Liver (tissue), 3 donors: ENCODE data around the gene PRPSAP1.

Source experiments
- CTCF ChIP-seq: fragments of 150-350 bp; IDR thresholded peaks from 2 replicates; pipeline ENCODE4 v1.5.1; 2017; ENCODE audit warnings: improper control_type of control experiment, low read depth, low read length; ENCODE audit not compliant: missing input control
- GABPA ChIP-seq, 2 donors: IDR thresholded peaks in 1 of 2; conservative IDR thresholded peaks in 1 of 2; 2 replicates each; pipeline ENCODE4 v1.6.1; 2016; ENCODE audit warnings: antibody characterized with exemption in 2 of 2, mild to moderate bottlenecking in 1 of 2, moderate library complexity in 1 of 2
- HNF4A ChIP-seq, 2 donors: conservative IDR thresholded peaks; 2 replicates each; pipeline ENCODE4 v1.6.1; 2016; ENCODE audit warnings: antibody characterized with exemption in 2 of 2, mild to moderate bottlenecking in 2 of 2
- RAD21 ChIP-seq, 2 donors: IDR thresholded peaks; 2 replicates each; pipeline ENCODE4 v1.6.1; 2016; ENCODE audit warnings: antibody characterized with exemption in 2 of 2, mild to moderate bottlenecking in 2 of 2
- donor health status: healthy.
- donor health status: healthy.

GRCh38 chr17:76297436-76297835 lies 56.3 kb downstream of the PRPSAP1 start:
- no peak for TF ChIP-seq CTCF
- no peak for TF ChIP-seq RAD21 (IDR thresholded peaks at IDR 0.05)
- no peak for TF ChIP-seq HNF4A (conservative IDR thresholded peaks at IDR 0.05)
- TF ChIP-seq GABPA (IDR thresholded peaks at IDR 0.05 in 1 of 2, conservative IDR thresholded peaks at IDR 0.05 in 1 of 2): no peak
